Measurements from ENCODE around the gene UBE2E2. TPM values are rescaled to one million over a fixed set of nuclear protein-coding genes. Genes with fewer than 3 reads are reported as not detected.

UBE2E2 gene
- total and polyA plus RNA-seq, 2 donors (not counting 1 experiment from before 2014, with no cell fraction given): 16.0 to 45.0 TPM

- Histone ChIP-seq H3K79me2 (ENCODE audit: control insufficient read depth, insufficient read depth, low read length) (no peaks in the 10 kb centered on the region), H3K4me3 (ENCODE audit: control extremely low read depth in 1 of 5, extremely low read depth in 1 of 5, insufficient read depth in 1 of 5, low read depth in 2 of 5, low read length in 4 of 5) (no peak overlapping the region), H3K9me3 (ENCODE audit: control extremely low read depth in 1 of 3, control insufficient read depth in 2 of 3, insufficient read depth in 1 of 3, low read length in 2 of 3) (peaks cover 3% of the 10 kb centered on the region in 3 donors), H2AFZ (ENCODE audit: insufficient read depth, low read depth, low read length, poor library complexity, severe bottlenecking) (no peak overlapping the region), H3K27me3 (replicated peaks in 1 of 4; ENCODE audit: control extremely low read depth in 1 of 4, control insufficient read depth in 3 of 4, insufficient read depth in 4 of 4, low read length in 3 of 4) (no peaks in the 10 kb centered on the region), H3K9ac (ENCODE audit: low read length) (no peak overlapping the region), H3K4me2 (replicated peaks; ENCODE audit: low read depth, low read length, poor library complexity, severe bottlenecking) (no peak overlapping the region), H3K4me1 (ENCODE audit: control insufficient read depth in 2 of 2, insufficient read depth in 2 of 2, low read length in 2 of 2) (peaks cover 5 to 7% of the 10 kb centered on the region in 2 donors), H3K27ac (ENCODE audit: low read length in 2 of 2) (no peak overlapping the region), H3K36me3 (replicated peaks in 1 of 2; ENCODE audit: control extremely low read depth in 1 of 2, control insufficient read depth in 1 of 2, extremely low read depth in 1 of 2, insufficient read depth in 2 of 2, low read length in 1 of 2) (no peaks in the 10 kb centered on the region), H4K20me1 (ENCODE audit: control insufficient read depth, insufficient read depth, low read length, poor library complexity, severe bottlenecking) (no peaks in the 10 kb centered on the region)
- ChIA-PET POLR2A (no interaction called here), CTCF (no interaction called here)
- no peak for DNase-seq
- H3K27ac Mint-ChIP-seq: no peak overlapping the region
- intact Hi-C loops (cut with micrococcal nuclease): no loop called here
- no peak for ATAC-seq (ENCODE audit: low read depth)
- WGBS (ENCODE audit: insufficient coverage): 100% methylated on average over 3 of the region's 3 CpGs
- TF ChIP-seq CTCF (IDR thresholded peaks at IDR 0.05): no peak
- no peak for TF ChIP-seq EZH2 (IDR thresholded peaks at IDR 0.05; ENCODE audit: borderline replicate concordance, insufficient read depth, low read depth, low read length, poor library complexity, severe bottlenecking)
- peaks cover 3% of the 10 kb centered on the region for H3K27me3 Mint-ChIP-seq
- no peaks in the 10 kb centered on the region for H3K9me3 Mint-ChIP-seq (ENCODE audit: insufficient read depth)
- H3K4me3 Mint-ChIP-seq: no peak overlapping the region
- H3K4me1 Mint-ChIP-seq: peaks cover 13% of the 10 kb centered on the region
Observed at GRCh38 chr3:23157331-23157730, 45.8 kb upstream of the UBE2E2 start.

GRCh38 chr3:23159929-23160328 lies 43.2 kb upstream of the UBE2E2 start:
- Histone ChIP-seq H3K4me2 (replicated peaks; ENCODE audit: low read depth, low read length, poor library complexity, severe bottlenecking) (no peak overlapping the region), H3K4me1 (ENCODE audit: control insufficient read depth in 2 of 2, insufficient read depth in 2 of 2, low read length in 2 of 2) (peaks cover 15 to 19% of the 10 kb centered on the region in 2 donors), H4K20me1 (ENCODE audit: control insufficient read depth, insufficient read depth, low read length, poor library complexity, severe bottlenecking) (no peaks in the 10 kb centered on the region), H3K36me3 (replicated peaks in 1 of 2; ENCODE audit: control extremely low read depth in 1 of 2, control insufficient read depth in 1 of 2, extremely low read depth in 1 of 2, insufficient read depth in 2 of 2, low read length in 1 of 2) (no peaks in the 10 kb centered on the region), H3K9me3 (ENCODE audit: control extremely low read depth in 1 of 3, control insufficient read depth in 2 of 3, insufficient read depth in 1 of 3, low read length in 2 of 3) (peaks cover under 1 to 6% (median 1%) of the 10 kb centered on the region in 3 donors), H3K79me2 (ENCODE audit: control insufficient read depth, insufficient read depth, low read length) (no peaks in the 10 kb centered on the region), H3K4me3 (ENCODE audit: control extremely low read depth in 1 of 5, extremely low read depth in 1 of 5, insufficient read depth in 1 of 5, low read depth in 2 of 5, low read length in 4 of 5) (no peak overlapping the region), H3K9ac (ENCODE audit: low read length) (no peak overlapping the region), H2AFZ (ENCODE audit: insufficient read depth, low read depth, low read length, poor library complexity, severe bottlenecking) (no peak overlapping the region), H3K27me3 (replicated peaks in 1 of 4; ENCODE audit: control extremely low read depth in 1 of 4, control insufficient read depth in 3 of 4, insufficient read depth in 4 of 4, low read length in 3 of 4) (no peaks in the 10 kb centered on the region), H3K27ac (ENCODE audit: low read length in 2 of 2) (no peak overlapping the region)
- intact Hi-C loops (cut with micrococcal nuclease): no loop called here
- Mint-ChIP-seq H3K27ac (no peak overlapping the region), H3K4me1 (peaks cover 25% of the 10 kb centered on the region), H3K4me3 (no peak overlapping the region), H3K9me3 (ENCODE audit: insufficient read depth) (no peaks in the 10 kb centered on the region), H3K27me3 (peaks cover 3% of the 10 kb centered on the region)
- no peak for DNase-seq
- no peak for ATAC-seq (ENCODE audit: low read depth)
- TF ChIP-seq EZH2 (IDR thresholded peaks at IDR 0.05; ENCODE audit: borderline replicate concordance, insufficient read depth, low read depth, low read length, poor library complexity, severe bottlenecking) (no peak), CTCF (IDR thresholded peaks at IDR 0.05) (no peak)
- no CpG with 5 or more reads among the region's 2 CpGs for WGBS (ENCODE audit: insufficient coverage)
- ChIA-PET CTCF (no interaction called here), POLR2A (no interaction called here)

Measured in B cell (primary cell).